Gastroesophageal sphincter (tissue), 3 donors: ENCODE data around the gene ELL.
A peak's percentile ranks its signal among the peaks of the same experiment; 100 is the strongest.

Experiments used
- POLR2A ChIP-seq, 2 donors: fragments of 450-650 bp; IDR thresholded peaks; one replicate each; pipeline ENCODE4 v1.6.1; 2017; ENCODE audit warnings: antibody characterized with exemption in 2 of 2, mild to moderate bottlenecking in 2 of 2, moderate library complexity in 1 of 2
- TF ChIP-seq, protein P1 (sequence below), 4 experiments: fragments of 200-600 bp in 2 of 4; fragments of 450-650 bp in 2 of 4; sonication (generic) in 1 of 4; IDR thresholded peaks; one replicate each; pipeline ENCODE4 v1.5.1; 2017 to 2019; ENCODE audit warnings: antibody characterized with exemption in 4 of 4, mild to moderate bottlenecking in 2 of 4, moderate library complexity in 2 of 4

DNA sequence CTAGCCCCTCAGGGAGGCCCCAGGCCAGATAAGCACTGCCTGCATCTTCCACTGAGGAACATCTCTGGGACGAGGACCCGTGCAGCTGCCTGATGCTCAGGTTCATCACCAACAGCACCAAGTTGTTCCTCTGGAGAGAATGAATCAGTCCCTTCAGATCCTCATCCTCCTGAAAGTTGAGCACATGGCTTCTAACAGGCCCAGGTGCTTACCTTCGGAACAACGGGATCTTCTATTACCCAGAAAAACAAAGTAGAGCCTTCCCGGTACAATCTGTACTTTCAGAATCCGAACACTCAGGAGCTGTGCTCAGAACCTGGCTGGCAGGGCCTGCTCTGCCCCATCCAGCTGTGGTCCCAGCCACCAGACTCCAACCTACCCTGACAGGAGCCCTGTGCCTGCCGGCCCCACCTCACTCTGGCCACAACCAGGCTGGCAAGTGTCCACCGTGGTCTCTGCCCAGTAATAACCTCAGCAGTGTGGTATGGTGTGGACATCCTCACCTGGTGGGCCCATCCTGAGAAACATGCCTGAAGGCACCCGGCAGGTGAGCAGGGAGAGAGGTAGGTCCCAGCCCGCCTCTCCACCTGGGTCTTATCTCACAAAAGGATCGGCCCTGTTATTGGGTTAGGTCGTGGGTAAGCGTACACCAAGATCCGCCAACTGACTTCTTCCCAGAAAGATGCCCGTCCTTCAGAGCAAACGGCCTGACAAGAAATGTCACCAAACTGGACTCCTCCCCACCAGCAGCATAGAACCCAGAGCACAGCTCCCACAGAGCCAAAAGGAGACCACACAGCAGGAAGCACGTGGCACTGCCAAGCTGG lies 34.1 kb downstream of the ELL start:
- TF ChIP-seq, protein P1, sequence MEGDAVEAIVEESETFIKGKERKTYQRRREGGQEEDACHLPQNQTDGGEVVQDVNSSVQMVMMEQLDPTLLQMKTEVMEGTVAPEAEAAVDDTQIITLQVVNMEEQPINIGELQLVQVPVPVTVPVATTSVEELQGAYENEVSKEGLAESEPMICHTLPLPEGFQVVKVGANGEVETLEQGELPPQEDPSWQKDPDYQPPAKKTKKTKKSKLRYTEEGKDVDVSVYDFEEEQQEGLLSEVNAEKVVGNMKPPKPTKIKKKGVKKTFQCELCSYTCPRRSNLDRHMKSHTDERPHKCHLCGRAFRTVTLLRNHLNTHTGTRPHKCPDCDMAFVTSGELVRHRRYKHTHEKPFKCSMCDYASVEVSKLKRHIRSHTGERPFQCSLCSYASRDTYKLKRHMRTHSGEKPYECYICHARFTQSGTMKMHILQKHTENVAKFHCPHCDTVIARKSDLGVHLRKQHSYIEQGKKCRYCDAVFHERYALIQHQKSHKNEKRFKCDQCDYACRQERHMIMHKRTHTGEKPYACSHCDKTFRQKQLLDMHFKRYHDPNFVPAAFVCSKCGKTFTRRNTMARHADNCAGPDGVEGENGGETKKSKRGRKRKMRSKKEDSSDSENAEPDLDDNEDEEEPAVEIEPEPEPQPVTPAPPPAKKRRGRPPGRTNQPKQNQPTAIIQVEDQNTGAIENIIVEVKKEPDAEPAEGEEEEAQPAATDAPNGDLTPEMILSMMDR (IDR thresholded peaks at IDR 0.05) = peak in 1 of 4 experiments; percentile 5
- no peak for TF ChIP-seq POLR2A (IDR thresholded peaks at IDR 0.05)
